HG02981 (cell line): Measurements from ENCODE around the gene ANKLE1.

ENCODE experiments used
- ATAC-seq: cut with Tn5 transposase; IDR thresholded peaks from one replicate; pipeline ENCODE4 v1.9.1; 2021; ENCODE audit warnings: mild to moderate bottlenecking, moderate library complexity; ENCODE audit not compliant: unreplicated experiment

The ANKLE1 gene

GRCh38 chr19:17325133-17325532, 43.4 kb downstream of the ANKLE1 start:
- ATAC-seq: no peak

GRCh38 chr19:17325881-17326594, 44.3 kb downstream of the ANKLE1 start:
- ATAC-seq: no peak

- ATAC-seq: no peak
Measured at GRCh38 chr19:17326595-17326966, 44.9 kb downstream of the ANKLE1 start.

- no peak for ATAC-seq
Measured at GRCh38 chr19:17327068-17327653, 45.5 kb downstream of the ANKLE1 start.

GRCh38 chr19:17327654-17328516, 46.2 kb downstream of the ANKLE1 start:
- ATAC-seq: no peak

GRCh38 chr19:17328517-17329365, 47.0 kb downstream of the ANKLE1 start:
- ATAC-seq: no peak

- ATAC-seq: no peak
Measured at GRCh38 chr19:17329366-17330261, 47.9 kb downstream of the ANKLE1 start.

GRCh38 chr19:17330262-17331044, 48.8 kb downstream of the ANKLE1 start:
- no peak for ATAC-seq

- no peak for ATAC-seq
Measured at GRCh38 chr19:17331045-17331558, 49.4 kb downstream of the ANKLE1 start.

- no peak for ATAC-seq
Measured at GRCh38 chr19:17332360-17332676, 50.6 kb downstream of the ANKLE1 start.

- no peak for ATAC-seq
Measured at GRCh38 chr19:17332677-17333581, 51.2 kb downstream of the ANKLE1 start.

- no peak for ATAC-seq
Measured at GRCh38 chr19:17333611-17334413, 52.1 kb downstream of the ANKLE1 start.

- peak; percentile 45 for ATAC-seq
Measured at GRCh38 chr19:17334414-17335409, 53.0 kb downstream of the ANKLE1 start, which contains the start of gene ANO8. TSS of gene ANO8 (minus strand) at chr19:17334855. CDS start at chr19:17334670, 185 bp downstream.

- no peak for ATAC-seq
Measured at GRCh38 chr19:17335575-17335974, 53.9 kb downstream of the ANKLE1 start.
